Endothelial cell of umbilical vein (primary cell): ENCODE measurements around the gene NOP16.

Source experiments
- CTCF ChIP-seq, 2 donors: IDR thresholded peaks; 1 replicate in 1 of 2; 2 replicates in 1 of 2; pipeline ENCODE4 v1.5.1; 2011; ENCODE audit warnings: low read length in 2 of 2, mild to moderate bottlenecking in 2 of 2, moderate library complexity in 2 of 2, control low read depth in 1 of 2, inconsistent platforms in 1 of 2, low read depth in 1 of 2; ENCODE audit not compliant: insufficient read depth in 1 of 2; ENCODE audit errors: extremely low read depth in 1 of 2
- EZH2 ChIP-seq: IDR thresholded peaks from 2 replicates; pipeline ENCODE4 v1.6.1; 2012; ENCODE audit warnings: borderline replicate concordance, low read depth, mild to moderate bottlenecking, moderate library complexity, low read length, inconsistent platforms; ENCODE audit not compliant: severe bottlenecking
- GATA2 ChIP-seq: IDR thresholded peaks from 2 replicates; pipeline ENCODE4 v1.7.0; 2011; ENCODE audit warnings: low read depth, mild to moderate bottlenecking, moderate library complexity, mixed read lengths, low read length; ENCODE audit not compliant: insufficient read length, insufficient read depth
- JUN ChIP-seq: IDR thresholded peaks from 2 replicates; pipeline ENCODE4 v1.6.1; 2011; ENCODE audit warnings: borderline replicate concordance, low read depth; ENCODE audit not compliant: insufficient read length, insufficient read depth
- MAX ChIP-seq: IDR thresholded peaks from 2 replicates; pipeline ENCODE4 v1.6.1; 2011; ENCODE audit not compliant: insufficient read depth, insufficient read length
- POLR2A ChIP-seq: IDR thresholded peaks from 2 replicates; pipeline ENCODE4 v1.6.1; 2012; ENCODE audit warnings: low read depth, mild to moderate bottlenecking, control low read depth, low read length
- POLR2AphosphoS5 ChIP-seq: IDR thresholded peaks from 2 replicates; pipeline ENCODE4 v1.6.1; 2012; ENCODE audit warnings: low read depth, mild to moderate bottlenecking, control low read depth, low read length, moderate library complexity; ENCODE audit not compliant: insufficient read depth

GRCh38 chr5:176415240-176415951 is 27.0 kb upstream of the NOP16 start:
- TF ChIP-seq CTCF (IDR thresholded peaks at IDR 0.05; ENCODE audit: extremely low read depth in 1 of 2, insufficient read depth in 1 of 2, low read depth in 1 of 2, low read length in 2 of 2) (no peak), POLR2AphosphoS5 (no peak), EZH2 (no peak), POLR2A (no peak), GATA2 (no peak), MAX (no peak), JUN (no peak)
